Left lobe of liver (tissue), 2 donors: ENCODE results near the gene ZNF432. TPM values are rescaled to one million over a fixed set of nuclear protein-coding genes. Genes with fewer than 3 reads are reported as not detected.
A peak's percentile ranks its signal among the peaks of the same experiment; 100 is the strongest.

ENCODE experiments used
- ATAC-seq: fragments of 200-7000 bp; cut with Tn5 transposase; one replicate; pipeline ENCODE4 v1.9.1; 2020; ENCODE audit warnings: mild to moderate bottlenecking, moderate library complexity
- DNase-seq: peaks from one replicate; pipeline ENCODE4 v3.0.0-alpha.2; 2020; ENCODE audit warnings: low spot score
- total RNA-seq: library from RNA; stranded (reverse); gene quantifications from one replicate; pipeline ENCODE4 v1.2.1, GENCODE V29; 2021
- donor health status: DM: no; HTN: no; CAD: no; lungs with moderate emphysema.
- donor health status: DM: no; HTN: yes; CAD: no.

The ZNF432 gene
- total RNA-seq, 1 donor from 2014 or later: 3.0 TPM

DNA sequence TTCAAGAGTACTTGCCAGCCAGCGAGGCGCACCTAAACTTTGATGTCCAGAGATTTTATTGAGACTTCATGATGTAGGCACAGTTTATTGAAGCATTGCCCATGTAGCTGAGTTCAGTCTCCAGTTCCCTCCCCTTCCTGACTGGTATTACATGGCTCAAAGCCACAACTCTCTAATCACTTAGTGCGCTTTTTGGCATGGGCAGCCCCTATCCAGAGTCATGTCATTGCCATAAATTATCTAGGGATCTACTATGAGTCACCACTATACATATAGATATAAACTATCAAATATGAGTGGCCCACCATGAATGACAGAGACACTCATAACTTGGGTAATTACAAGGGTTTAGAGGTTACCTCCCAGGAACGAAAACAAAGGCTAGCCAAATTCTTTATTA lies 28.1 kb downstream of the ZNF432 start:
- DNase-seq (no peak), ATAC-seq (no peak)

DNA sequence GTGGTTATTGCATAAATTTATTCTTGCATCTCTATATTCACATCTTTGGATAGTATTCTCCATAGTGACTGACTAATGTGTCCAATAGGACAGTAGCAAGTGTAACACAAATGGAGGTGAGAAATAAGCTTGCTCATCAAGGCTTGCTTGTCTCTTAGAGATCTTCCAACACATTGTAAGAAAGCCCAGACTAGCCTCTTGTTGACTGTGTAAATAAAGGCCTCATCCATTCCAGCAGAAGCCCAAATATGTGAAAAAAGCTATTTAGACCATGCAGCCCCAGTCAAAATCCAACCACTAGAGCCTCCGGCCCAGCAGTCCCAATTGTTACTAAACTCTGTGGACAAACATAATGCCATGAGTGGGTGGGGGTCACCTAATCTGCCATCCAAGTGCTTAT lies 38.0 kb downstream of the ZNF432 start:
- no peak for DNase-seq
- ATAC-seq: no peak

DNA sequence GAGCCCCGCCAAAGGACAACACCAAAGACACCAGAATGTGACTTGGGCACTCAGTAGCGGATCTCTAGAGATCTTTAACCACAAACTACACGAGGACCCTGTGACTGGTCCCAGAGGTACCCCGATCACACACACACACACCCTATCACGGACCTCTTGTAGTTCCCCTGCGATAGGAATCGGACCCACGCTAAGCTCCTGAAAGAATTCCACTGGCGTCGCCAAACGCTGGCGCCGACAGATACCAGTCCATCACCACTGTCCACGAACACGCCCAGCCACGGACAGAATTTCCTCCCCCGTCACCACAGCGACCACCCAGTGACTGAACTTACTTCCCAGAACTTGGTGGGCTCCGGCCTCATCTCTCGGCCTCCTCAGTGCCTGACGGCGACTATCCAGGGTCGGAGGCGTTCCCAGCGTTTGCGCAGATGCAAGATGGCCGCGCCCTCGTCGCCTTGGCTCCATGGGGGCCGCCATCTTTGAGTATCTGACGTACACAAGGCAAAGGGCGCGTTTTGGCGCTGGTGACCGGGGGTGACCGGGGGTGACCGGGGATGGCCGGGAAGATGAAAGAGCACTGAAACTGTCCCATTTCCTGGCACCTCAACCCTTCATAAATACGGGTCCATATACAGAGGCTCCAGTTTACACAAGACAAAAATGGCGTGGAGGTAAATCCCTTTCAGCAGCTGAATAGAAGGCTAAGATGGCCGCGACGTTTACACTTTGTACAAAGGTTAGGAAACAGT lies 40.7 kb downstream of the ZNF432 start, which contains the start of gene ZNF615:
Gene ZNF615, minus strand, starts transcription at position 406 of the 752 bp plus-strand sequence. CDS start 4,500 bp downstream, outside the sequence.
- peak; percentile 100 for ATAC-seq
- DNase-seq: peak; percentile 93

DNA sequence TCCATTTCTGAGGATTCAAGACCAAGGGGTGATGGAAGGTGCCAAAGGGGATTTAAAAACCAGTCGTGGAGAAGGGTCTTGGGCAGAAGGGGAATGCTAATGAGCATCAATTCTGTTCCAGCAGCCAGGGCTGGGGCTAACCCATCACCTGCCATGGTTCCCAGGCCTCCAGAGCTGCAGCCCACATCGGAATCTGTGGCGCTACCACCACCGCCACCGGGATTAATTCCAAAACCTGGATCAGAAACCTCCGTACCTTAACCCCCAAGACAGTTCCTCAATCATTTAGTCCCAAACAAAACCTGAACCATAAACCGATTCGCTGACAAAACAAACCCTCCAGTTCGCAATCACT lies 41.2 kb downstream of the ZNF432 start:
- DNase-seq: no peak
- ATAC-seq: peak; percentile 10

DNA sequence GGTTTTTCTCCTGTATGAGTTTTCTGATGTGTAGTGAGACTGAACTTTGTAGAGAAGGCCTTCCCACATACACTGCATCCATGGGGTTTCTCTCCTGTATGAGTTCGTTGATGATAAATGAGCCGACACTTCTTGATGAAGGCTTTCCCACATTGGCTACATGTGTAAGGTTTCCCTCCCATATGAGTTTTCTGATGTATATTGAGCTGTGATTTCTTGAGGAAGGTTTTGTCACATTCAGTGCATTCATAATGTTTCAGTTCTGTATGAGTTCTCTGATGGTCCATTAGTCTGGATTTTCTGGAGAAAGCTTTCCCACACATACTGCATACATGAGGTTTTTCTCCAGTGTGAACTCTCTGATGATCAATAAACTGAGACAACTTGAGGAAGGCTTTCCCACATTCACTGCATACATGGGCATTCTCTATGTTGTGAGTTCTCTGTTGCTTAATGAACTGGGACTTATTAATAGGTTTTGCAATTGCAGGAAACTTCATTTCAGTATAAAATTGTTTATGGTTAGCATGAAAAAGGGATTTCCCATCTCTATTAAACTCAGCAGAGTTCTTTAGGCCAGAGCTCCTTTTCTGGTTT lies 54.5 kb downstream of the ZNF432 start:
- ATAC-seq (no peak), DNase-seq (no peak)

DNA sequence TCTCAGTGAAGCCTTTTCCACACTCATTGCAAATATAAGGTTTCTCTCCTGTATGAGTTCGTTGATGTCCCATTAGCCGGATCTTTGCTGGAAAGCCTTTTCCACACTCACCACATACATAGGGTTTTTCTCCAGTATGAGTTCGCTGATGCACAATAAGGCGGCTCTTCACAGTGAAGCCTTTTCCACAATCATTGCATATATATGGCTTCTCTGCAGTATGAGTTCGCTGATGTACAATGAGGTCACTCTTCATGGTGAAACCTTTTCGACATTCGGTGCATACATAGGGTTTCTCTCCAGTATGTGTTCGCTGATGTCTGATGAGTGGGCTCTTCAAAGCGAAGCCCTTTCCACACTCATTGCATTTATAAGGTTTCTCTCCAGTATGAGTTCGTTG lies 55.2 kb downstream of the ZNF432 start:
- no peak for DNase-seq
- no peak for ATAC-seq

DNA sequence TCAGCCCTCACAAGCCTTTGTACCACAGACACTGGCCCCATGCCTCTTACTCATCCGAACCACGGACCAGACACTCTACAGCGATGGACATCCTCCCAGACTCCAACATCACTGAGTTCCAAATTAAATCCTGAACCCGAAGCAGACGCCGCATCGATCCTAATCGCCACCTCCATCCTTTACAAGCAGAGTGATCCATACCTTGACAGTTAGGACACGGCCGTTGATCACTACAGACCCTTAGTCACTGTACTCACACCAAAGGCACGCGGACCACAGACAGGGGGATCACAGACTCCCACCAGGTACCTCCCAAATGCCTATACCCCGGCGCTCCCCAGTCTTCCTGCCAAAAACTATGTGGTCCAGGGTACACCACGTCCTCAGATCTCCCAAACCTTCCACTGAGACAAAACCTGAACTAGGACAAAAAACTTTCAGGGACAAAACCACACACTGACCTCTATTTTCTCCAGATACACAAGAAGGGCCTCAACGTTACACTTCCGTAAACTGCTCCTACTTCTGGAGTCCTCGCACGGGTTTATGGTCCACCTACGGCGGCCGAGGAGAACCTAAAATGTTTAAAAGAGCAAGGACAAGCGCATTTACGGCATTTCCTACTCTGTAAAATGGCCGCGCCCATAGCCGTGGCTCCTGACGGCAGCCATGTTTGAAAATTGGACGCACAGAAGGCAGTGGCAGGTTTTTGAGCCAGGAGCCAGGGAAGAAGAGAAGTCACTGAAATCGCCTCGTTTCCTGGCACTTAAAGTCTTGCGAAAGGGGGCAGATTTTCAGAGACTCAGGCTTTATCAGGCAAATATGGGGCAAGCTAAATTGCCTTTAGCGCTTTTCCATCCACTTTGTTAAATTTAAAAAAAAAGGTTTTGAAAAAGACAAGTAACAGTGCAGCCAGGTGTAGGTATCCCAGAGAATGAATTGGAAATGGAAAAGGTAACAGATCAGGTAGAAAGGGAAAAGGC lies 62.0 kb downstream of the ZNF432 start, which contains the start of gene ZNF350:
Gene ZNF350, minus strand, starts transcription at position 532 of the 983 bp plus-strand sequence. CDS start 12,480 bp downstream, outside the sequence.
- ATAC-seq: peak; percentile 100
- peak; percentile 97 for DNase-seq

DNA sequence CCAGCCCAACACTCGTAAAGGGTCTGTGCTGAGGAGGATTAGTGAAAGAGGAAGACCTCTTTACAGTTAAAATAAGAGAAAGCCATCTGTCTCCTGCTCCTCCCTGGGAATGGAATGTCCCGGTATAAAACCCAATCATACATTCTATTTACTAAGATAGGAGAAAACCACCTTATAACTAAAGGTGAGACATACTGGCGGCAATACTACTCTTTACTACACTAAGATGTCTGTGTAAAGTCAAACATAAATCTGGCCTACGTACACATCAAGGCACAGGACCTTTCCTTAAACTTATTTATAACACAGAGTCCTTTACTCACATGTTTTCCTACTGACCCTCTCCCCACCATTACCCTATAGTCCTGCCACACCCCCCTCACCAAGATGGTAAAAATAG lies 65.3 kb downstream of the ZNF432 start:
- ATAC-seq (no peak), DNase-seq (no peak)

Other genes starting within 250 kb of the ZNF432 start
- gene ZNF577, start 160.9 kb downstream of the ZNF432 start, total RNA-seq: 5.9 TPM
- 2.7 TPM for gene ZNF649, start 143.8 kb downstream of the ZNF432 start, total RNA-seq
- gene ZNF613, start 121.4 kb downstream of the ZNF432 start, total RNA-seq: 1.5 TPM
- 2.7 TPM for gene ZNF350, start 62.0 kb downstream of the ZNF432 start, total RNA-seq
- 4.4 TPM for gene ZNF615, start 40.6 kb downstream of the ZNF432 start, total RNA-seq
- 0.96 TPM for gene ZNF614, start 20.5 kb downstream of the ZNF432 start, total RNA-seq
- gene ZNF841, start 46.9 kb upstream of the ZNF432 start, total RNA-seq: 5.5 TPM
- 3.9 TPM for gene ZNF616, start 91.1 kb upstream of the ZNF432 start, total RNA-seq
- 2.6 TPM for gene ZNF836, start 122.8 kb upstream of the ZNF432 start, total RNA-seq
- 68.4 TPM for gene PPP2R1A, start 141.2 kb upstream of the ZNF432 start, total RNA-seq
- gene ZNF766, start 220.7 kb upstream of the ZNF432 start, total RNA-seq: 5.5 TPM
- gene ZNF480, start 248.3 kb upstream of the ZNF432 start, total RNA-seq: 4.6 TPM